ENCODE results near the gene MYH14. TPM values are rescaled to one million over a fixed set of nuclear protein-coding genes. Genes with fewer than 3 reads are reported as not detected.

MYH14 gene
- total and polyA plus RNA-seq, 5 experiments from 2014 or later, result not detected

DNA sequence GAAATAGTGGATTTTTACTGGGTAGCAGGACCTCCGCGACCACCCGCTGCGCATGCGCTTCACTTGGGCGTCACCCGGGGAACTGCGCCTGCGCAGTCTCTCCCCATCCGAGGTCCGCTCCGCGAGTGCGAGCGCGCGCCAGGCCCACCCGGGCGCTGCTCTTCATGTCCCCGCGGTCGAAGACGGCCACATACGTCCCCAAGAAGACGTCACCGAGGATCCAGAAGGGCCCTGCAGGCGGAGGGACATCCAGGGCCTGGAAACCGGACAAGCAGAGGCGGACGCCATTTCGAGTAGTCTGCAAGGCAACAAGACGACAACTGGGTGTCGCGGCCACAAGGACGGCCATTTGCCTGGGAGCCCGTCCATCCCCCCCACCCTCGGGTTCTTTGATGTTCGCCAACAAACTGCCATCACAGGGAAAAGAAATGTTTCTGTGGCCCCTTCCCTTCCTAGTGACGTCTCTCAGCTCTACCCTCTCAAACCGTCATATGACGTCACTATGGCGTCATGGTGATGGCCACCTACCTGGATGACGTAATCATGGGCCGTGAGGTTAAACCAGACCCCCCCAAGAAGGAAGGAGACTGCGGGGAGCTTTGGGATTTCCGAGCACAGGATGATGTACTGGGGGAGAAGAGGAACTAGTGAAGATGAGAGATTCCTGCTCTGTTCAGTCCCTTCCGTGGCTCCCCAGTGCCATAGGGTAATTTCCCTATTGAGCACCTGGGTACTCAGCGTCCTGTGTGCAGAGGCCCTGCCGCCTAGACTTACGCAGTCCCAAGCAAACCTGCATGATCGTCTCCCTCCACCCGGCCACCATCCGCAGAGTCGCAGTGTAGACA, 155.3 kb downstream of the MYH14 start:
- DNase-seq (peak; percentile 65 to 87 (median 73)), ATAC-seq (peak; percentile 25 to 28)
- Mint-ChIP-seq H3K27me3 (peaks cover 0 to 1% (median 0%) of the 10 kb centered on the region in 5 donors), H3K4me3 (peak overlapping the region; percentile 91 to 96 (median 91)), H3K27ac (peak overlapping the region; percentile 92 to 99 (median 98)), H3K9me3 (no peaks in the 10 kb centered on the region), H3K36me3 (no peaks in the 10 kb centered on the region), H3K4me1 (peaks cover 33 to 63% (median 57%) of the 10 kb centered on the region in 4 donors)
- POLR2A ChIA-PET, result interaction anchor here (0.8 to 3.4 kb wide), 11 partner anchors 9 to 483 kb away, joined by 3 to 43 read pairs (median 7); partner anchors contain the start of genes JOSD2, NR1H2 and POLD1

DNA sequence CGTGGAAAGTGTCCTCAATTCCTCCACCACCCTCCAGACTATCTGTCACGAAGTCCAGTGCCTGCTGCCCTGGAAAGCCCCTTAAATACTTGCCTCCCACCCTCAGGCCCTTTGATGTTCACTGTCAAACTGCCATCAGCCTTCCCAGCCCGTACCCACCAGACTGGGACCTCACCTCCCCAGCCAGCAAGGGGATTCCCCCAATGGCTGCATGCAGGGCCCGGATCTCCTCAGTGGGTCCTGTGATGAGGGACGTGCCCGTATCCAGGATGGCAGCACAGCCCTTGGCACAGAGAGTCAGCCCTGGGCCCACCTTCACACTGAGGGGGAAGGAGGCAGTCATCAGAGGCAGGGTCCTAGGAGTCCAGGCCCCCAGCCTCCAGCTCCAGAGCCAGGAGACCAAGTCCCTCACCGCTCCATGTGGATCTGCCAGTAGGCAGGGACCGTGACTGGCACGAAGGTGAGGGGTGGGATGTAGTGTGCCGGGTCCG, 156.0 kb downstream of the MYH14 start:
- peak overlapping the region; percentile 3 to 96 (median 91) for H3K4me3 Mint-ChIP-seq
- peaks cover 35 to 66% (median 62%) of the 10 kb centered on the region in 4 donors for H3K4me1 Mint-ChIP-seq
- H3K9me3 Mint-ChIP-seq, result no peaks in the 10 kb centered on the region
- H3K27me3 Mint-ChIP-seq, result peaks cover 0 to 1% (median 0%) of the 10 kb centered on the region in 5 donors
- peak overlapping the region; percentile 92 to 99 (median 98) for H3K27ac Mint-ChIP-seq
- no peaks in the 10 kb centered on the region for H3K36me3 Mint-ChIP-seq
- ATAC-seq (no peak), DNase-seq (no peak)
- POLR2A ChIA-PET, result interaction anchor here (0.5 to 3.4 kb wide), 7 partner anchors 9 to 801 kb away, joined by 3 to 43 read pairs (median 15); partner anchors contain the start of genes JOSD2, NR1H2 and POLD1

Other genes with a start within 250 kb of the MYH14 start
- gene SIGLEC11, start 242.4 kb upstream of the MYH14 start, total RNA-seq, result not detected
- gene SIGLEC11, start 242.4 kb upstream of the MYH14 start, polyA plus RNA-seq, result not detected
- gene VRK3, start 178.2 kb upstream of the MYH14 start, total RNA-seq, result 100 to 1,000 TPM in 1 of 2 experiments, 10 to 100 TPM in 1; 92.8 to 106 TPM
- gene VRK3, start 178.2 kb upstream of the MYH14 start, polyA plus RNA-seq, result 10 to 100 TPM; 73.4 to 91.8 (median 81.2) TPM
- gene ZNF473, start 177.6 kb upstream of the MYH14 start, total RNA-seq, result 10 to 100 TPM in 1 of 2 experiments, 1 to 10 TPM in 1; 9.8 to 11.1 TPM
- gene ZNF473, start 177.6 kb upstream of the MYH14 start, polyA plus RNA-seq, result 1 to 10 TPM; 3.6 to 7.0 (median 3.7) TPM
- not detected for gene IZUMO2, start 40.3 kb upstream of the MYH14 start, total RNA-seq
- gene IZUMO2, start 40.3 kb upstream of the MYH14 start, polyA plus RNA-seq, result not detected
- under 1 TPM; 0.73 to 0.80 TPM for gene KCNC3, start 125.8 kb downstream of the MYH14 start, total RNA-seq
- not detected for gene KCNC3, start 125.8 kb downstream of the MYH14 start, polyA plus RNA-seq
- gene NAPSA, start 162.0 kb downstream of the MYH14 start, total RNA-seq, result 1 to 10 TPM; 6.4 to 9.7 TPM
- gene NAPSA, start 162.0 kb downstream of the MYH14 start, polyA plus RNA-seq, result 1 to 10 TPM in 2 of 3 donors, under 1 TPM in 1; 0.37 to 2.0 (median 1.3) TPM
- gene NR1H2, start 172.8 kb downstream of the MYH14 start, total RNA-seq, result 100 to 1,000 TPM; 106 to 107 TPM
- 100 to 1,000 TPM in 1 of 3 donors, 10 to 100 TPM in 2; 69.6 to 100 (median 86.7) TPM for gene NR1H2, start 172.8 kb downstream of the MYH14 start, polyA plus RNA-seq
- 10 to 100 TPM; 38.4 to 40.8 TPM for gene POLD1, start 180.7 kb downstream of the MYH14 start, total RNA-seq
- 10 to 100 TPM; 26.0 to 34.4 (median 33.8) TPM for gene POLD1, start 180.7 kb downstream of the MYH14 start, polyA plus RNA-seq
- 1 to 10 TPM; 4.5 to 5.6 TPM for gene SPIB, start 215.3 kb downstream of the MYH14 start, total RNA-seq
- gene SPIB, start 215.3 kb downstream of the MYH14 start, polyA plus RNA-seq, result under 1 TPM in 2 of 3 donors, not detected in 1; 0.10 to 0.32 TPM
- gene MYBPC2, start 229.3 kb downstream of the MYH14 start, total RNA-seq, result not detected
- not detected for gene MYBPC2, start 229.3 kb downstream of the MYH14 start, polyA plus RNA-seq